ENCODE data around the gene DPCD.

Gene DPCD

GRCh38 chr10:101567165-101568006 is 20.7 kb upstream of the DPCD start:
- no peak for DNase-seq

- no peak for DNase-seq
These were observed 19.9 kb upstream of the DPCD start for GRCh38 chr10:101568054-101568745.

- no peak for DNase-seq
These were observed 18.8 kb upstream of the DPCD start for GRCh38 chr10:101569323-101569621.

- peak; percentile 56 for DNase-seq
These were observed 18.3 kb upstream of the DPCD start for GRCh38 chr10:101569622-101570427.

- no peak for DNase-seq
These were observed 17.5 kb upstream of the DPCD start for GRCh38 chr10:101570428-101571270.

GRCh38 chr10:101571271-101571925 is 16.7 kb upstream of the DPCD start:
- DNase-seq = no peak

GRCh38 chr10:101572126-101572525 is 16.0 kb upstream of the DPCD start:
- no peak for DNase-seq

- DNase-seq = no peak
These were observed 15.3 kb upstream of the DPCD start for GRCh38 chr10:101572785-101573184.

GRCh38 chr10:101573885-101574753 is 14.0 kb upstream of the DPCD start:
- DNase-seq = no peak

GRCh38 chr10:101575091-101575490 is 13.0 kb upstream of the DPCD start:
- DNase-seq = no peak

- DNase-seq = no peak
These were observed 12.4 kb upstream of the DPCD start for GRCh38 chr10:101575580-101576210.

GRCh38 chr10:101576211-101576863 is 11.8 kb upstream of the DPCD start:
- DNase-seq = no peak

GRCh38 chr10:101577121-101577871 is 10.8 kb upstream of the DPCD start:
- no peak for DNase-seq

- no peak for DNase-seq
These were observed 9.9 kb upstream of the DPCD start for GRCh38 chr10:101578192-101578591.

- no peak for DNase-seq
These were observed 9.2 kb upstream of the DPCD start for GRCh38 chr10:101578803-101579515.

GRCh38 chr10:101579516-101579870 is 8.6 kb upstream of the DPCD start:
- no peak for DNase-seq

GRCh38 chr10:101580486-101581399 is 7.4 kb upstream of the DPCD start:
- no peak for DNase-seq

GRCh38 chr10:101585841-101586240 is 2.3 kb upstream of the DPCD start:
- no peak for DNase-seq
